GM06990 (cell line): ENCODE measurements around the gene ADAMTS12.

Experiments used
- DNase-seq: peaks from one replicate; pipeline ENCODE4 v3.0.0-alpha.2; 2011; ENCODE audit not compliant: insufficient read length; ENCODE audit errors: extremely low read depth
- H3K27me3 ChIP-seq: replicated peaks from 2 replicates; pipeline ENCODE4 v1.6.0; 2011; ENCODE audit warnings: low read length; ENCODE audit not compliant: control insufficient read depth, insufficient read depth
- H3K36me3 ChIP-seq: 2 replicates; pipeline ENCODE4 v1.5.1; 2011; ENCODE audit warnings: low read length; ENCODE audit not compliant: control insufficient read depth, insufficient read depth
- H3K4me3 ChIP-seq: replicated peaks from 2 replicates; pipeline ENCODE4 v1.5.1; 2011; ENCODE audit warnings: low read depth, mild to moderate bottlenecking, control low read depth, low read length
- TF ChIP-seq, protein P1 (sequence below): IDR thresholded peaks from 2 replicates; pipeline ENCODE4 v1.5.1; 2011; ENCODE audit warnings: low read length, control low read depth, mild to moderate bottlenecking, inconsistent platforms; ENCODE audit not compliant: insufficient read depth, poor library complexity, severe bottlenecking

ADAMTS12 gene

DNA sequence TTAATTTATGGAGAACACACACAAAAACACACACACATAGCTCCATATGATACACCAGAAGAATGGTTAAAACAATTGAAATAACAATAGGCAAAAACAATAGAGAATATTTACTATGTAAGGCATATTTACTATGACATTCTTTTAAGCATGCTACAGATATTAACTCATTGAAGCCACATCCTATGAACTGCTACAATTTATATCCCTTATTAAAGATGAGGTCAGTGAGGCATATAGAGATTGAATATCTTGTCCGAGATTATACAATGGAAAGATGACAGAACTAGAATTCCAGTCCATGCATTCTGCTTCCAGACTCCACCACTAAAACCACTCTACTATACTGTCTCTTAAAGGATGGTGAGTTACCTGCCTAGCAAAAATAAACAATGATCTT is 60.7 kb downstream of the ADAMTS12 start:
- TF ChIP-seq, protein P1, sequence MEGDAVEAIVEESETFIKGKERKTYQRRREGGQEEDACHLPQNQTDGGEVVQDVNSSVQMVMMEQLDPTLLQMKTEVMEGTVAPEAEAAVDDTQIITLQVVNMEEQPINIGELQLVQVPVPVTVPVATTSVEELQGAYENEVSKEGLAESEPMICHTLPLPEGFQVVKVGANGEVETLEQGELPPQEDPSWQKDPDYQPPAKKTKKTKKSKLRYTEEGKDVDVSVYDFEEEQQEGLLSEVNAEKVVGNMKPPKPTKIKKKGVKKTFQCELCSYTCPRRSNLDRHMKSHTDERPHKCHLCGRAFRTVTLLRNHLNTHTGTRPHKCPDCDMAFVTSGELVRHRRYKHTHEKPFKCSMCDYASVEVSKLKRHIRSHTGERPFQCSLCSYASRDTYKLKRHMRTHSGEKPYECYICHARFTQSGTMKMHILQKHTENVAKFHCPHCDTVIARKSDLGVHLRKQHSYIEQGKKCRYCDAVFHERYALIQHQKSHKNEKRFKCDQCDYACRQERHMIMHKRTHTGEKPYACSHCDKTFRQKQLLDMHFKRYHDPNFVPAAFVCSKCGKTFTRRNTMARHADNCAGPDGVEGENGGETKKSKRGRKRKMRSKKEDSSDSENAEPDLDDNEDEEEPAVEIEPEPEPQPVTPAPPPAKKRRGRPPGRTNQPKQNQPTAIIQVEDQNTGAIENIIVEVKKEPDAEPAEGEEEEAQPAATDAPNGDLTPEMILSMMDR = no peak
- Histone ChIP-seq H3K27me3 (no peaks in the 10 kb centered on the region), H3K36me3 (no peaks in the 10 kb centered on the region), H3K4me3 (no peak overlapping the region)
- DNase-seq = no peak

DNA sequence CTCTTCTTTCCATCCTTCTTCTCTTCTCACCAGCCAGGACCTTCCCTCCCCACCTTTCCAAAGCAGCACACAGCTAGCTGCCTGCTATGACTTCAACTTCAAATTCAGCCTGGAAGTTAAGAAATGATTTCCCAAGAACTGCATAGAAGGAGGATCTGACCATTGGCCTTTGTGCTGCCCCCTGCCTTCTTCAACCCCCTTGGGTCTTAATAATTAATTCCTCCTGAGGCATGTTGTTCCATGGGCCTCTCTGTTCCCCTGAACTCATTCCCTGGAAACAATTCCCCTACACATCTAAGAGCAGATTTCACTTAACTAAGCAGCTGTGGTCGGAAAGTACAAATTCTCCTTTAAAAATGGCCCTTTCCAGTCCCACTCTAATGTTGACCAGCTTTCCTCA is 62.4 kb downstream of the ADAMTS12 start:
- DNase-seq = no peak
- no peaks in the 10 kb centered on the region for H3K27me3 ChIP-seq
- TF ChIP-seq, protein P1 = no peak
- H3K4me3 ChIP-seq = no peak overlapping the region
- no peaks in the 10 kb centered on the region; the same call in 1 of the 2 replicates for H3K36me3 ChIP-seq

DNA sequence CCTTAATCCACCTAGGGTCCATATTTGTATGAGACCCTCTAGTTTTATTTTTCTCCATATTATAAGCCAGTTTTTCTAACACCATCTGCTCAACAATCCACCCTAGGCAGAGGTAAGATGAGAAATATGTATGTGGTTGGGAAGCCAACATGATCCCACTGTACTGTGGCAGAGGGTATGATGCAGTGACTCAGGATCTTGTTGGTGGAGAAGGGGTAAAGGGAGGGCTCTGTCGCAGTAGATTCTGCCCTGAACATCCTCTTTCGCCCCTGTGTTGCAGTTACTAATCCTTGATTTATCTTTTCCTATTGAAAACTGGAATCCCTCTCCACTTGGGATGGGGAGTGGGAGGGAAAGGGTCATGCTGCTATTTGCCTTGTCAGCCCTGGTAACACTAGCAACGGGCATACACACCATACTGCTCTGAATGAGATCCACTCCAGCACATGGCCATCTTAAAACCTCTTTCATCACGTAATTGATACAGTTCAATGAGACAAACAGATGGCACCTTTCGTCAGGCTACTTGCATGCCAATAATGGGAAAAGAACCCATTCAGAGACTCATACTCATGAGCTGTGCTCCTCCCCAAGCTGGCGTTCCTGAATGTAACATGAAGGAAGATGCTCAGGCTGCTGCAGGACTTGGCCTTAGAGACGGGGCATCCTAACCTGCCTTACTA is 63.0 kb downstream of the ADAMTS12 start:
- H3K27me3 ChIP-seq = no peaks in the 10 kb centered on the region
- TF ChIP-seq, protein P1 = no peak
- no peak for DNase-seq
- H3K36me3 ChIP-seq = no peaks in the 10 kb centered on the region; the same call in 1 of the 2 replicates
- no peak overlapping the region for H3K4me3 ChIP-seq

DNA sequence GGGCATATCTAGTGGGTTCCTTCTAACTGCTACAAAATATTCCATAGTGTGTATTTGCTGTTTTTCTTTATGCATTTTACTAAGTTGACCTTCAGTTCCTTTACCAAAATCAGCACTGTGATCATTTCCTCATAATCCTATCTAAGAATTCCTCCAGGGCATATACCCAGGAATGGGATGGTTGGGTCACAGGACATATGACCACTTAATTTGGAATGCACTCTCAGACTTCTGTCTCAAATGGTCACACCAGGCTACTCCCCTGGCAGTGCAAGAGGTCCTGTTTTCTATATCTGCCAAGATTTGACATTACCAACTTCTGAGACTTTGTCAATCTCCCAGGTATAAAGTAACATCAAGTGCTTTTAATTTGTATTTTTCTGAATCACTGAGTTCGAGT is 63.9 kb downstream of the ADAMTS12 start:
- no peak for DNase-seq
- Histone ChIP-seq H3K4me3 (no peak overlapping the region), H3K27me3 (no peaks in the 10 kb centered on the region), H3K36me3 (no peaks in the 10 kb centered on the region; the same call in 1 of the 2 replicates)
- TF ChIP-seq, protein P1 = no peak

DNA sequence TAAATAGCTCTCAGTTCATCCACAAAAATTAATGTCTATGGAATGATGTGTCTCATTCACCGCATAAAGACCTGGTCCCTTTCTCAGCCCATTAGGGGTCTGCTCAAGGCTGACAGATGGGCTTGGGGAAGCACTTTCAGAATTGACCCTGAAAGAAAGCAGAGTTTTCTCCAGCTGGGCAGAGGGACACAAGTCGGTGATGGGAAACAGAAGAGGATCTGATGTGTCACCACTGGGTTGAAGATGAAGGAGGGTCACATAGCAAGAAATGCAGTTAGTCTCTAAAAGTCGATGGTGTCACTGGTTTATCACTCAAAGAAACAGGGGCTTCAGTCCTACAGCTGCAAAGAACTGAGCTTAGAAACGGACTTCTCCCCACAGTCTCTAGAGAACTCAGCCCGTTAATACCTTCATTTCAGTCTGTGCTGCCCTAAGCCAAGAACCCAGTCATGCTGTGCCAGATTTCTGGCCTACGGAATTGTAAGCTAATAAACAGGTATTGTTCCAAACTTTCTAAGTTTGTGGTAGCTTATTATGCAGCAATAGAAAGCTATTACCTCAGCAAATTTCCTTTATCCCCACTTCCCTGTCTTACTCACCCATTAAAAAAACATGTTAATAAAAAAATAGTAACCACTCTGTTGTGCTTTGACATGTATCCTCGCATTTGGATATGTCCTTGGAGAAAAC is 64.6 kb downstream of the ADAMTS12 start:
- TF ChIP-seq, protein P1 = no peak
- H3K36me3 ChIP-seq = no peaks in the 10 kb centered on the region; the same call in 1 of the 2 replicates
- H3K4me3 ChIP-seq = no peak overlapping the region
- DNase-seq = no peak
- H3K27me3 ChIP-seq = no peaks in the 10 kb centered on the region
